22Rv1 (cell line): Measurements from ENCODE around the gene PARD3B.

ENCODE experiments used
- H3K27ac ChIP-seq: fragments of 450-650 bp; 2 replicates; pipeline ENCODE4 v1.5.1; 2017
- ZFX ChIP-seq: fragments of 450-650 bp; IDR thresholded peaks from 2 replicates; pipeline ENCODE4 v1.6.1; 2017; ENCODE audit warnings: antibody characterized with exemption, borderline replicate concordance
- TF ChIP-seq, protein P1 (sequence below): fragments of 450-650 bp; IDR thresholded peaks from 2 replicates; pipeline ENCODE4 v1.5.1; 2017; ENCODE audit warnings: mild to moderate bottlenecking

The PARD3B gene

DNA sequence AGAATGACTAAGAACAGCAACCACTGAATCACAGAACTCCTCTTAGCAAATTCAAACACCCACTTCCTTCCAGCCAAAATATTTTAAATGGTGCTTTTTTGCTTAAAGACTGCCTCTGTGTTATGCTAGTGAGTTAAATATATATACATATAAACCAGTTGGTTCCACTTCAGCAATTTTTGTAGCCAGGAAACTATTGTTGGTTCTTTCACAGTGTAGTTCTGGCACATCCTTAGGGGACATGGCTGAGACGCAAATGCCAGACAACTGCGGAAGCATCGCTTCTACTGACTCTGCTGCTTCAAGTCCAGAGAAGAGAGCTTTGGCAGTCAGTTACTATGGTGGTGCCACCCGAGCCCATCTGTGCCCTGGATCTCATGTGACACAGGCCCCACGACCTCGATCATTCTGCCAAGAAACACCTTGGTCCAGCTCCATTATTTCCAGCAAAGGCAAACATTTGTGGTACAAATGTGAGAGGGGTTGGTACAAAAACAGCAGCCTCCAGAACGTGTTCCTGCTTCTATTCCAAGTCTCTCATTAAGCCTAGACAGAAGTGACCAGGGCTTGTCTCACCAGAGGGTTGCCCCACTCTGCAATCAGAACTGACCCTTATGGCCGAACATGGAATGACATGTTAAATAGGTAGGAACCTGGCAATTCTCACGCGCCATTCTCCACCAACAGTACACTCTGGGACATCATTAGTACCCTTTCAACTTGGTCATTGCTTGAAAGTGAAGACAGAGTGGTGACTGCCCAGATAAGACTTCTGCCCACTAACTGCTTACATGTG, 1019.3 kb downstream of the PARD3B start:
- TF ChIP-seq, protein P1, sequence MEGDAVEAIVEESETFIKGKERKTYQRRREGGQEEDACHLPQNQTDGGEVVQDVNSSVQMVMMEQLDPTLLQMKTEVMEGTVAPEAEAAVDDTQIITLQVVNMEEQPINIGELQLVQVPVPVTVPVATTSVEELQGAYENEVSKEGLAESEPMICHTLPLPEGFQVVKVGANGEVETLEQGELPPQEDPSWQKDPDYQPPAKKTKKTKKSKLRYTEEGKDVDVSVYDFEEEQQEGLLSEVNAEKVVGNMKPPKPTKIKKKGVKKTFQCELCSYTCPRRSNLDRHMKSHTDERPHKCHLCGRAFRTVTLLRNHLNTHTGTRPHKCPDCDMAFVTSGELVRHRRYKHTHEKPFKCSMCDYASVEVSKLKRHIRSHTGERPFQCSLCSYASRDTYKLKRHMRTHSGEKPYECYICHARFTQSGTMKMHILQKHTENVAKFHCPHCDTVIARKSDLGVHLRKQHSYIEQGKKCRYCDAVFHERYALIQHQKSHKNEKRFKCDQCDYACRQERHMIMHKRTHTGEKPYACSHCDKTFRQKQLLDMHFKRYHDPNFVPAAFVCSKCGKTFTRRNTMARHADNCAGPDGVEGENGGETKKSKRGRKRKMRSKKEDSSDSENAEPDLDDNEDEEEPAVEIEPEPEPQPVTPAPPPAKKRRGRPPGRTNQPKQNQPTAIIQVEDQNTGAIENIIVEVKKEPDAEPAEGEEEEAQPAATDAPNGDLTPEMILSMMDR = no peak; the same call in 1 of the 2 replicates
- TF ChIP-seq ZFX = no peak
- no peak overlapping the region for H3K27ac ChIP-seq

DNA sequence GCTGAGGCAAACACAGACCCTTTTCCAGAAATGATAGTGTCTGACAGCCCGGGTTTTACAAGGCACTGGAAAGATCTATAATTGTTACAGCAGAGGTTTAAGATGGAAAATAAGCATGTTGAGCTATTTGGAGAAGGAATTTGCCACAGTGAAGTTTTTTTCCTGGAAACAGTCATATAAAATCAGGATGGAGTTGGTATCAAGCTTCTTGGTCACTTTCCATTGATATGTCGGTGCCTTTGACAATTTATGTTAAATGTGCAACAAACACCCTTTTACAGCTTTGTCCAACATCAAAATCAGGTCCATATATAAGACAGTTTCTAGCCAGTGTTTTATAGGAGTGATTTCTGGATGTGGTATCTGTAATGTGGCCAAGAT, 1019.9 kb downstream of the PARD3B start:
- no peak overlapping the region for H3K27ac ChIP-seq
- TF ChIP-seq, protein P1 = no peak
- TF ChIP-seq ZFX = no peak

DNA sequence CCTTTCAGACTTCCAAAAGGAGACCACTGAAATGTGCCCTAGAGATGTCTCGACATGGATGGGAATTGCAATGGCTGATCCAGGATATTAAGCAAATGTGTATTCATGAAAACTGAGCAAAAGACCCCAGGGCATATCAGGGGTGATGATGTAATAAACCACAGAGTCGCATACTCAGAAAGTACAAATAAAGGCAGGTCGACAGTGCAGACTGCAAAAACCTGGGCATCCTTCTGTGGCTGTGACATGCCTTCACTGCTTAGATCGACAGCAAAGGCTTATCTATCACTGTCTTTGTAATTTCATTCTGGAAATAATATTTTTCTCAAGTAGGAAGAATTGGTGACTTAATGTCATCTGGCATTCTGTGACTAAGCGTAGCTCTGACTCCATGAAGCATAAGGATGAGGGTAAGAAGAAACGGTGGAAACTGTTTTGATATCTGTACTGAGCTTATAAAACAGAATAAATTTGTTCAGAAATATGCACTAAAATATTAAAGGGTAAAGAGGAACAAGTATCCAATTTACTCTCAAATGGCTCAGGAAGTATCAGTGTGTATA, 1021.4 kb downstream of the PARD3B start:
- no peak for TF ChIP-seq ZFX
- TF ChIP-seq, protein P1 = no peak
- H3K27ac ChIP-seq = no peak overlapping the region

DNA sequence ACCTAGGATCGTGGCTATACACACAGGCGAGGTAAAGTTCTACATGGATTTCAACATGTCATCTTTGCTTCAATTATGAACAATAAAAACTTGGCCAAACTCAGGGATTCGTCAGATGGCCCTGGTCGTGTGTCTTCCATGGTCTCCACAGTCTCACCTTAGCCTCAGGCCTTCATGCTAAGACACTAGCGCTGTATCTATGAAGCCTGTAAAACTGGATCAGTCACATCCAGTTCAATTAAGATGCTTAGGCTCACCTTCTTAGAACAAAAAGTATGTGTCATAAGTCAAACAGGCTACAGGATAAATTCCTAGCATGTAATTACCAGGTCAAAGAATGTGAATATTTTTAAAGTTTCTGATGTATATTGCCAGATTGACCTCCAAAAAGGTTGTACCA, 1023.3 kb downstream of the PARD3B start:
- TF ChIP-seq ZFX = no peak
- TF ChIP-seq, protein P1 = no peak

DNA sequence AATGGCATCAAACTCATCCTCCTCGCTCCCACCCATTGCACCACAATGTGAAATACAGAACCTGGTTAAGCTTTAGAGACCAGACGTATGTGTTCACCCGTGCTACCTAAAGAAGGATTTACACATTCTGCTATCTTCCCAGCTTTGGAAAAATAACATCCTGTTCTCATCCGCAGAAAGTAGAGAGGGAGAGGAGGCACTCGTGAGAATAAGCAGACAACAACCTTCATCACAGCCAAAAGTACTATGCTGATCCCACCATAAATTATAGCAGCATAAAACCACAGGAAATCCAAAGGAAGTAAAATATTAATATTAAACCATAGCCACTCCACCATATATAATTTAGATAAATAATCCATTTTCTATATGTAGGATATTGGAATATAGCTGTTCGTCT, 1025.4 kb downstream of the PARD3B start:
- no peak overlapping the region for H3K27ac ChIP-seq
- no peak for TF ChIP-seq ZFX
- TF ChIP-seq, protein P1 = no peak

More for the DNA sequence above, 1023.3 kb downstream of the PARD3B start:
- H3K27ac ChIP-seq = no peak overlapping the region

DNA sequence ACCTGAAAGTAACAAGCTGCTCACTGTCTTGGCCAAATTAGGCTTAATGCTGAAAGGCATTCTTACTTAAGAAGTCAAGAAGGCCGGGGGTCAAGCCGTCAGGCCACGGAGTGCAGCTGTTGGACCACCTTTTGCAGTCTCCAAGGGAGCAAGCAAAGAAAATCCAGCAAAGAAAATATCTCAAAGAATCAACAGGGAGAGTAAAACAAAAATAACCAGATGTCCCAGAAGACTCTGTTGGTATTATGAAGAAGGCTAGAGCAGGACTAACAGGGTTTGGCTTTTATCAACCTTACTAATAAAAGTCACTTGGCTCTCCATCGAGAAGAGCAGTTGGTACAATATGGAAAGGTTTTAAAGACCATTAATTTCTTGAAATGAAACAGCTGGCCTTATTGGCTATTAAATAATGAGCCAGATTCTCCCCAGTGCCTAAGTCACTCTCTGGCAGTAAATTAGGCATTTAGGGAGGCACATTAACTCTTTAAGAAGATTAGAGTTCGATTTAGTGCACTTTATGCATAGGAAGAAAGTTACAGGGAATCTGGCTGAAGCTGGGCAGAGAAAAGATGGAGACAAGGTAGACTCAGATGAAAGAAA, 1026.2 kb downstream of the PARD3B start:
- no peak overlapping the region for H3K27ac ChIP-seq
- no peak for TF ChIP-seq ZFX
- TF ChIP-seq, protein P1 = no peak

DNA sequence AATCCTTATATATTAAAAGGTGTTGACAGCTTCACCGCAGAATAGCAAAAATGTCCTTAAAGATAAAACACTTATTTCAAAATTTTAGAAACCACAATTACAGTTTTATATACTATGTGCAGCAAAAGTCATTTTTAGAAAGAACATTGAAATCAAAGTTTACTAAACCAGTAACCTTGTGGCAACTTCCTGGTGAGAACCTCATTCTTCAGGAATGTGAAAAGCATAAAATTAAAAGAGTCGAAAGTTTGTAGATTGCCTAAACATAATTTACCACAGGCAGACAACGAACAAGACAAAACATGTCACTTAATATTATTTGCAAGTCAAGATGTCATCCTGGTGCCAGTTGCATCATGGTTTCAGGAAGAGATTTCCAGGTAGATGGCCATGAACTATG, 1028.7 kb downstream of the PARD3B start:
- TF ChIP-seq, protein P1 = no peak
- no peak for TF ChIP-seq ZFX
- no peak overlapping the region for H3K27ac ChIP-seq
